Suprapubic skin (tissue), 4 donors: ENCODE results near the gene SPNS1.
"Not testable (repeated sequence)": the region's sequence is repeated elsewhere in the genome, so short reads cannot be mapped to it uniquely, and the experiment has no call there.

Source experiments
- CTCF ChIP-seq, 2 donors: fragments of 200-600 bp in 1 of 2; fragments of 450-650 bp in 1 of 2; sonication (generic) in 1 of 2; IDR thresholded peaks; one replicate each; pipeline ENCODE4 v1.5.1; 2016 to 2019; ENCODE audit warnings: antibody characterized with exemption in 2 of 2, mild to moderate bottlenecking in 1 of 2, moderate library complexity in 1 of 2
- EP300 ChIP-seq: sonication (generic); formaldehyde crosslinking; IDR thresholded peaks from one replicate; pipeline ENCODE4 v1.6.1; 2017; ENCODE audit warnings: antibody characterized with exemption
- POLR2A ChIP-seq, 2 donors: fragments of 450-650 bp; IDR thresholded peaks; one replicate each; pipeline ENCODE4 v1.6.1; 2017; ENCODE audit warnings: antibody characterized with exemption in 2 of 2, mild to moderate bottlenecking in 2 of 2, moderate library complexity in 2 of 2
- POLR2AphosphoS5 ChIP-seq, 3 donors: sonication (generic); formaldehyde crosslinking; IDR thresholded peaks; one replicate each; pipeline ENCODE4 v1.6.1; 2017; ENCODE audit warnings: antibody characterized with exemption in 3 of 3

GRCh38 chr16:28969696-28970095 is 4.9 kb upstream of the SPNS1 start:
- not testable (repeated sequence) for TF ChIP-seq CTCF (IDR thresholded peaks at IDR 0.05); EP300; POLR2AphosphoS5 (IDR thresholded peaks at IDR 0.05); POLR2A (IDR thresholded peaks at IDR 0.05)
